Activated CD4-positive, alpha-beta T cell treated with anti-CD3 and anti-CD28 coated beads, Interleukin-2, Interleukin-4, amounts not matched to agents 100 ng/mL and 50 ng/mL, durations not matched to agents 16 hours and 8 hours (primary cell): ENCODE results near the gene CCDC28B.
"Not testable (repeated sequence)": the region's sequence is repeated elsewhere in the genome, so short reads cannot be mapped to it uniquely, and the experiment has no call there.

Experiments used
- DNase-seq: peaks from one replicate; pipeline ENCODE4 v3.0.0-alpha.2; 2020; ENCODE audit warnings: low spot score

The CCDC28B gene

DNA sequence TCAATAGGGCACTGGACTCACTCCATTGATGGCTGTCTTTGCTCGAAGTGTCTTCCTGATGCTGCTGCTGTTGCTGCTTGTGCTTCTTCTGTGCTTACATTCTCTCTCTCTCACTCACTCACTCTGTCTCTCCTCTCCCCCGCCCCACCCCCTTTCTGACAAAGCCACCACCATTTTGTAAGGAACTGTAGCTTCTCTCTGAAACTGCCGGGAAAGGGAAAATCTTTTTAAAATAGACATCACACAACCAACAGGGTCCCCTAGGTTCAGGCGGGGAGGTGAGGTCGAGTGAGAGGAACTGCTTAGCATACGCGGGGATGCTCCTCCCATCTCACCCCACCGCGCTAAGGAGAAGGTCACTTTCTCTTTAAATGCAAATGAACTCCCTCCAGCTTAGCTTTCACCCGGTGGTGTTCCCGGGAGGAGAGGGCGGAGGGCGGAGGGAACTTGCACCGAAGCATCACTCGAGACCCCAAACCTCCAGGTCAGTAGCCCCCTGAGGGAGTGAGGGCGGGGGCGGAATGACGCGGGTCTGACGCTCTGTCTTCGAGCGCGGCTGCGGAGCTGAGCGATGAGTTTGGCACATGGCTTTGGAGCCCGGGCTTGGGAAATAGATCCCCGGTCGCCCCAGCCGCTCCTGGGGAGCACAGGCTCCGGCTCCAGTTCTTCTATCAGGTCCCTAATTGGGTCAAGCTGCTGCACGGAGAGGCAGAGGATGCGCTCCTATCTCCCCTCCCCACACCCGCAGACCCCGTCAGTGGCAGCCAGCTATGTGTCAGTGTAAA, at the start of gene CCDC28B:
CCDC28B (plus strand) TSS at position 370 of the 785 bp plus-strand sequence. CDS start 1,341 bp downstream, outside the sequence.
- DNase-seq: peak; percentile 39

DNA sequence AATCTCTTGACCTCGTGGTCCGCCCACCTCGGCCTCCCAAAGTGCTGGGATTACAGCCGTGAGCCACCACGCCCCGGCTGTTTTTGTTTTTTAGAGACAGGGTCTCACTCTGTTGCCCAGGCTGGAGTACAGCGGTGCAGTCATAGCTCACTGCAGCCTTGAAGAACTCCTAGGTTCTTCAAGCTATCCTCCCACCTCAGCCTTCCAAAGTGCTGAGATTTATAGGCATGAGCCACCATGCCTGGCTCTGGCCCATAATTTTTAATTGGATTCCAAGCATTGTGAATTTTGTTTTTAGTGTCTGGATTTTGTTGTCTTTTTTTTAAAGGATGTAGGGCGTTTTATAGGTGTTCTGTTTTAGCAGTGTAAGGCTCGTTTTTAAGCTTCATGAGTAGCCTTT, 49.5 kb upstream of the CCDC28B start:
- no peak for DNase-seq

DNA sequence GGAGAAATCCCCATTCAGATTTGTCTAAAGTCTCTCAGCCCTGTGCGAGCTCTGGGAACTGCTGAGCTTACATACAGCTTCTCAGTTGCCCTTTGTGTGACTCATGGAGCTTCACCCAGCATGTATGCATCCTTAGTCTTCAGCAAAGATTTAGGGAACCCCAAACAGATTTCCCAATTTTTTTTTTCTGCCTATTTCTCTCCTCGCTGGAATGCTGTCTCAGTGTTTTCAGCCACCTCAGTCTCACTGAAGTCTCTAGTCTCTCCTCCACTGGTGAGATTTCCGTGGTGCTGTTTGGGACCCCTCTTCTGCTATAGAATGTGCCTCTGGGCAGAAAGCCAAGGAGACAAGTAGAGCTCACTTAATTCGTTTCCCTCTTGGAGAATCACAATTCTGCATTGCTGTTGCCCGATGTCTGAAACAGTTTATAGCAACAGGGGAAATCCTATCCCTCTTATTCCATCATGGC, 49.0 kb upstream of the CCDC28B start:
- no peak for DNase-seq

DNA sequence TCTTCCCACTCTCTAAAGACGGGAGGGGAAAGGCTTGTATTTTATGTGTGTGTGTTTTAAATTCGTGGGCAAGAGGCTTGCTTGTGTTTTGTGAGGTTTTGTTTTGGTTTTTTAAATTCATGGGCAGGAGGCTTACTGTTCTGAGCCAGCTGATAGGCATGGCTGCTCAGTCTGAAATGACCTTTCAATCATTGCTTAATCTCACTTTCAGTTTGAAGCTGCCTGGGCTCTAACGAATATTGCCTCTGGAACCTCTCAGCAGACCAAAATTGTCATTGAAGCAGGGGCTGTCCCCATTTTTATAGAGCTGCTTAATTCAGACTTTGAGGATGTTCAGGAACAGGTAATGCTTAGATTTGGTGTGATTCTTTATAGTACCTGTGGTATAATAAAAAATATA, 41.2 kb upstream of the CCDC28B start:
- no peak for DNase-seq

DNA sequence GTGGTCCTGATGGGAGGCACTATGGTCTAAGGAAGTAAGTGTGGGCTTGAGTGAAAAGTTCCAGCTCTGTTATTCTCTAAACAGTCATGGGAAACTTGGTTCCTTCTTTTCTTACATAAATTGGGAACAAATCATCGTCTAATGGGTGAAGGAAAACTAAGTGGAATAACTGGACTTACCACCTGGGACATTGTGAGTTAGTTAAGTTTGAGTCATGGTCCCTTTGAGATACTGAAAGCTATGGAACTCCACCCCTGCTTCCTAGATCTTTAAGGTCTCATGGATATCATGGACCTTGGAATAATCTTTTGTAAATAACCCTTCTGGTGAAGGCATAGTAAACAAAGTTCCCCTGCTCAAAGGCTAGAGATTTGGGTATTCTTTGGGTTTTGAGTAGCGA, 37.0 kb upstream of the CCDC28B start:
- no peak for DNase-seq

DNA sequence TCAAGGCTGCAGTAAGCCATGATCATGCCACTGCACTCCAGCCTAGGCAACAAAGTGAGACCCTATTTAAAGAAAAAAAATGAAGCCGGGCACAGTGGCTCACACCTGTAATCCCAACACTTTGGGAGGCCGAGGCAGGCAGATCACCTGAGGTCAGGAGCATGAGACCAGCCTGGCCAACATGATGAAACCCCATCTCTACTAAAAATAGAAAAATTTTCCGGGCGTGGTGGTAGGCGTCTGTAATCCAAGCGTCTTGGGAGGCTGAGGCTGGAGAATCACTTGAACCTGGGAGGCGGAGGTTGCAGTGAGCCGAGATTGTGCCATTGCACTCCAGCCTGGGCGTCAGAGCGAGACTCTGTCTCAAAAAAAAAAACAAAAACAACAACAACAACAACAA, 34.8 kb upstream of the CCDC28B start:
- DNase-seq: not testable (repeated sequence)

DNA sequence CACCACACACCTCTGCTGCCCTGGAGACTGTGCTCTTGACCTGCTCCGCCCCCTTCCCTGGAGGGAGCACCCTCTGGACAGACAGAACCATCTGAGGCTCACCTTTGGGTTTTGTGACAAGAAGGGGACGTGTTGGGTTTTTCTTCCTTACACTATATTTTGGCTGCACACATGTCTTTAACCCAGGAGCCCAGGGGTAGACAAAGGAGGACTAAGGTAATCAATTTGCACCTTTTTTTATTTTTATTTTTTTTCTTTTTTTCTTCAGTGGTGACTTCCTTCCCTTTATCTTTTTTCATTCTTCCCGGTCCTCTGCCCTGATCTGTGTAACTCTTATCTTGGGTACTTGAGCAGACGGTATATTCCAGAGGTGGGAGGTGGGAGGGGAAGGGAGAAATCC, 29.4 kb upstream of the CCDC28B start:
- no peak for DNase-seq

DNA sequence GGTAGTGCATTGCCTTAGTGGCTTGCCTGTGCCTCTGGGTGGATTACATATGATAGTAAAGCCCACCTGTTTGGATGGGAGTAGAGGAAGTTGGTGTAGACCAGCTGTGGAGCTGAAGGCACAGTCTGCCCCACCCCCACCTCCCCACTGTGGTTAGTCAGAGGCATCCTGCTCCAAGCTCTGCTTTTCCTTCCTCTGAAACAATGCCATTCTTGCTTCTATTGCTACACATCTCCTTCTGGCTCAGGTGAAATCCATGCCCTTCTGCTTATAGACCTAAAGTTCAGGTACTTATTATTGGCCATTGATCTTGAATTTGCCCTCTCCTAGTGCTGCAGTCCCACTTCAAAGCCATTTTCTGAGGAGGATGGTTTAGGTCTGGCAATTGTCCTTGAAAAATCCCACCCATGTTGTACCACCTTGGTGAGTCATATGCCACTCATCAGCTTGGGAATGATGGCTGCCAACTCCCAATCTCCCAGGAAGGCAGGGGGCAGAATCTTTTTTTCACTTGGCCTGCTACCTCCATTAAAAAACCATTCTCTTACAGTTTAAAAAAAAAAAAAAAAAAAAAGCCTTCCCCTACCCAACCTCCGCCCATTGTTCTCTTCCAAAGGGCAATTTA, 27.7 kb upstream of the CCDC28B start:
- no peak for DNase-seq

DNA sequence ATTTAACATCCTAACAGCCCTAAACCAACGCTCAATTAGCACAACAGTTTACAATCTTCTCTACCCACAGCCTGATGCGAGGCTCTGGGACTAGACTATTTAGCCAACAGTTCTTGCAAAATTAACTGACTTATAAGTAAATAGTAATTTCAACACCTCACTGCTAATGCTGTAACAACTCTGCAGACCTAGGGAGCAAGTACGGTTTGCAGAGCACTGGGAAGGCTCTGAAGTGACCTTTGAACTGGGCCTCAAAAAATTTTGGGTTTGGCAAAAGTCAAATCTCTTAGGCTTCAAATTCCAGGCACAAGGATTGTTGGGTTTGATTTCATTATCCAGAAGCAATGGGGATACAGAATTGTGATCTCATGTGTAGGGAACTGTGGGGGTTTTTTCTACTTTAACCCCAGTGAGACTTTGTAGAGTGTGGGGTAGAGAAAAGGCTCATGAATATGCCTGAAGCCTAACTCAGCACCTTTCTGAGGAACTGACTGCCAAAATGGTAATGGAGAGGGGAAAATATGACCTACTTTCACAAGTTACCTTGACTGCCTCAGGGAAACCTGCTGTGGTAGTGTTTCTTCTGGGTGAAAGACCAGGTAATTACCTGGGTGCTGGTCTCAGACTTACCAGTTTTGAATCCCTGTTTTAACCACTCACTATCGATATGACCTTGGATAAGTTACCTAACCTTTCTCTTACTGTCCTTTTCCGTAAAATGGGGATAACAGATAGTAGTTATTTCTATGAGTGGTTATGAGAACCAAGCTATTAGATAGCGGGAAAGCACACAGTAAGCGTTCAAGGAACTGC, 21.8 kb upstream of the CCDC28B start:
- no peak for DNase-seq

DNA sequence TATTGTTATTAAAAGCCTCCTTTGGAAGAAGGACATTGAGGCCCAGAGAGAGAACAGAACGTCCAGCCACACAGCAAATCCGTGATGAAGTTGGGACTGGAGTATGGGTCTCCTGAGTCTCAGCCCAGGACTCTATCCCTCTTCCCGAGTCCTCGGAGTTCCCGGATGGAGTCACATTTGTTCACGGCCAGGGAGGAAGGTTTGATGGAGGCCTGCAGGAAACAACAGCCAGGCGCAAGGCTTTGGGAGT, 21.3 kb upstream of the CCDC28B start:
- no peak for DNase-seq

DNA sequence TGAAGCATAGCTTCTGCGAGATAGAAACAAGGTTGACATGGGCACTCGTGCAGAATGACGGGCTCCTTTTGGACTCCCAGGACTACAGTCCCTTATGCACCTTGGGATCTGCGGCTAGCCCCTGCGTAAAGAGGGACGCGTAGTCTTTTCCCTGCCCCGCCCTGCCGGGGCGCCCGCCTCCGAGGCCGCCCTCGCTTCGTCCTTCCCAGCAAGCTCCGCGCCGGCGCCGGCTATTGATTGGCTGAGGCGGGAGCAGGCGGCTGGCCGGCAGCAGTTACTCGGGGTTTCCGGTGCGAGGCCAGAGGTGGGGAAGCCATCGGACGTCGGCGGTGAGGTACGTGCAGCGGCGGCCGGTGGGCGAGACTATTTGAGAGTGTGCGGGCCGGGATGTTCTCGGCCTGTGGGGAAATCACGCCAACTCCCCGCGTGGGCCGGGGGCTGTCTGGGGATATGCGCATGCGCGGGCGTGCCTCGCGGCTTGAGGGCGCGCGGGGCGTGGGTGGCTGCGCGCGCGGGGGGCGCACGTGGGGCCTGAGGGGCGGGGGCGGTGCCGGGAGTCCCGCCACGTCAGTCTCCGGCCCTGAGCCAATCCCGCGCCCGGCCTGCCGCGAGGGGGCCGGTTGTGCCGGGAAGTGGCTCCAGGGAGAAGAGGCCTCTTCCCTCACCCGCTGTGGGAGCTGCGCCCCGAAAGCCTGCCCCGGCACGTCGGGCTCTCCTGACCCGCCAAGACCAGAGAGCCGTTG, 20.8 kb upstream of the CCDC28B start, which contains the start of gene TXLNA:
TXLNA (plus strand) TSS at position 233 of the 743 bp plus-strand sequence. CDS start 671 bp downstream, outside the sequence.
- DNase-seq: peak; percentile 95

DNA sequence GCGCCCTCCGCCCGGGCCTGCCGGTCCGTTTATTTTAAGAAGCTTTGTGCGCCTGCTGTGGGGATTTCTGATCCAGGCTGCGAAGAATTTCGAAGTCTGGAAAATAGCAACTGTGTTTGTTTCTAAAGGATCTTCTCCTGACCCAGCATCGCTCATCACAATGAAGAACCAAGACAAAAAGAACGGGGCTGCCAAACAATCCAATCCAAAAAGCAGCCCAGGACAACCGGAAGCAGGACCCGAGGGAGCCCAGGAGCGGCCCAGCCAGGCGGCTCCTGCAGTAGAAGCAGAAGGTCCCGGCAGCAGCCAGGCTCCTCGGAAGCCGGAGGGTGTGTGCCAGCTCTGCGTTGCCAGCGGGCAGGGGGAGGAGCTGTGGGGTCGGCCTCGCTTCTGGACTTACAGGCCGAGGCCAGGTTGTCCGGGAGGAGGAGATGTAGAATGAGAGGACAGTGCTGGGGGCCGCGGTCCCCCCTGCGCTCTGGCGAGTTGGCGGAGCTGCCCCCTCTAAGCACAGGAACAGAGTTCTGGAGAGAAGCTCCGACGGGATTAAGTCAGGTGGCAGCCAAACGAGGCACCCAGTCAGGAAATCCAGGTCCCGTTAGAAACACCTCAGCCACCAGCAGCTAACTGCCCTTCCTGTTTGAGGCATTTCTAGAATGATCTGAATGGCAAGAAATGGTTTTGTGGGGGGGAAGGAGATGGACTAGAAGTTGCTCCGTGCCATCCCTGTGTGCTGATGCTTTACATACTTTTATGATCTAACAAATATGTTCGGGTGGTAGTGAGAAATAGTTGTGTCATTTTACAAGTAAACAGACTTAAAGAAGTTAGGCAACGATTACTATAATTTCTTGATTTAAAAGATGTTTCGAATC, 20.0 kb upstream of the CCDC28B start:
- peak; percentile 69 for DNase-seq

DNA sequence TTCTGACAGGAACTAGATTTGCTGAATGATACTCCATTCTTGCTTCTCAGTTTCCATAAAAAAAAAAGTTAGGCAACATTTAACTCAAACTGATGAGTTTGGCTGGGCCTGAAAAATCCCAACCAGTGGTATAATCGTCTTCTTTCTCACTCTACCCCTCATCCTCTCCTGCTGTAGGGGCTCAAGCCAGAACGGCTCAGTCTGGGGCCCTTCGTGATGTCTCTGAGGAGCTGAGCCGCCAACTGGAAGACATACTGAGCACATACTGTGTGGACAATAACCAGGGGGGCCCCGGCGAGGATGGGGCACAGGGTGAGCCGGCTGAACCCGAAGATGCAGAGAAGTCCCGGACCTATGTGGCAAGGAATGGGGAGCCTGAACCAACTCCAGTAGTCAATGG, 19.3 kb upstream of the CCDC28B start:
- no peak for DNase-seq

DNA sequence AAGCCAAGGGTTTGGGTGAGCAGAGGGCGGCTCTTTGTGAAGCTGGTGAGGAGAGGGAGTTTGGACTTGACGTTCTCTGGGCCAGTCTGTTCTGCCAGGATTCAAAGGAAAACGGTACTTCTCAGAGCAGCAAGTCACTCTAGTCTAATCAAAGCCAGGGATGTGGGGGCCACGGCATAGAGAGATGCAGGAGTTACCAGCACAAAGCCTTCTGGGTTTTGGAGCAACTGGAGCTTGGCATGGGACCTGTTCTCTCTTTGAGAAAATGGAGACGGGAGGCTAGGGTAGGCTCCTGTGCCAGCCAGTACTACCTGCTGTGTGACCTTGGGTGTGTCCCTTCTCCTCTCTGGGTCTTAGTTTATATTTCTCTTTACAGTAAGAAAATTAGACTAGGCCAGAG, 18.8 kb upstream of the CCDC28B start:
- no peak for DNase-seq

DNA sequence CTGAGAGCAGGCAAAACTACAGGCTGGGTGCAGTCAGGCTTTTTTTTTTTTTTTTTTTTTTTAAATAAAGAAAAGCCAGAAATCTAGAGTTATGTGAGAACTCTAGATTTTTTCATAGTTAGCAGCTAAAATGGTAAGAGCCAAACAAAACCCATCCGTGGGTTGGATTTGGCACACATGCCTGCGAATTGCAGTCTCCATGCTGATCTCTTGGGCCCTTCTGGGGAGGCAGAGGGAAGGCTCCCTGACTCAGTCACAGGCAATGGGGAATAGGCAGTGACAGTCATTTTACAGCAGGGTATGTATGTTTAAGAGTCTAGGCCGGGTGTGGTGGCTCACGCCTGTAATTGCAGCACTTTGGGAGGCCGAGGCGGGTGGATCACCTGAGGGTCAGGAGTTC, 18.3 kb upstream of the CCDC28B start:
- DNase-seq: no peak

DNA sequence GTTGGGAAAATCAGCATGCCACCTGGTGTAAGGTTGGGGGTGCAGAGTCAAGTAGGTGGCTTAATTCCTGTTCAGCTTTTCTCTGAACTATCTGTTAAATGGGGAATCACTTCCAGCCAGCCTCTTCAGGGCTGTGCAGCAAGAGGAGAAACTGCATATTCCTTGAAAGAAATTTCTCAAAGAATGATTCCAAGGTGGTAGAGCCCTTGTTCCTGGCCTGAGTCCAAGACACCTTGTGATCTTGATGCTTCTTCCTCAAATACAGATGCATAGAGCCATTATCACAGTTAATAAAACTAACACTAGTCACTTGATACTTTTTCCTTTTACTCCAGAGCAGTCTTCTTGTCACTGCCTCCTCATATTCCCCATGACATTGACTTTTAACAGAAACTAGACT, 15.7 kb upstream of the CCDC28B start:
- DNase-seq: no peak

DNA sequence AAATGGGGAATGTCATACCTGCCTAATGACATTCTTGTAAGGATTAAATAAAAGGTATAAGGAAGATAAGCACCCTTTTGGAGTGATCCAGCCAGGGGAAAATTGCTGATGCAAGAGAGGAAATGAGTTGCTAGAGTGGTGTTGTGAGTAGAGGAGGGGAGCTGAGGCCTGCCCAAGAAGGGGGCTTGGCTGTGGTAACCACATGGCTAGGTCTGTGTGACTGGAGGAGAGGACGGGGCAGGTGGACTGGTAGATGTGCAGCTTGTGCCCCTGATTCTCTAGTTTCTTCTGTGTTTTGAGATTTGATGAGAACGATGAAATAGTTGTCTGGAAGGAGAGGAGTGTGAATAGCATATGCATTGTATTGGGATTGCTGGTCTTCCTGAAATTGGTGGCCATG, 14.3 kb upstream of the CCDC28B start:
- DNase-seq: no peak

DNA sequence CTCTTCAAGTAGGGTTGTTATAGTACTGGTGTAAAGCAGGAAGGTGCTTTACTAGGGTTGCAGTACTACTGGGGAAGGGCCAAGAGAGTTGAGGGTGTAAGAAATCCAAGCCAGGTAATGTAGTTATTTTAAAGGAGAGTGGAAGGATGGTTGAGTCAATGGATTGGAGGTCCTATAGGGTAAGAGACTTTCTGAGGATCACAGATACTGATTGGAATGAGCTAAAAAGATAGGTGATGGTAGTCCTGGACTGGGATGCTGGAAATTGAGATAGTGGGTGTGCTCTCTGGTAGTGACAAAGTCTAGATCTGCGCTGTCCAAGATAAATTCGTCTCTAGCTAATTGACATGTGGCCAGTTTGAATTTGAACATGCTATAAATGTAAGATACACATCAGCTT, 13.9 kb upstream of the CCDC28B start:
- DNase-seq: no peak

DNA sequence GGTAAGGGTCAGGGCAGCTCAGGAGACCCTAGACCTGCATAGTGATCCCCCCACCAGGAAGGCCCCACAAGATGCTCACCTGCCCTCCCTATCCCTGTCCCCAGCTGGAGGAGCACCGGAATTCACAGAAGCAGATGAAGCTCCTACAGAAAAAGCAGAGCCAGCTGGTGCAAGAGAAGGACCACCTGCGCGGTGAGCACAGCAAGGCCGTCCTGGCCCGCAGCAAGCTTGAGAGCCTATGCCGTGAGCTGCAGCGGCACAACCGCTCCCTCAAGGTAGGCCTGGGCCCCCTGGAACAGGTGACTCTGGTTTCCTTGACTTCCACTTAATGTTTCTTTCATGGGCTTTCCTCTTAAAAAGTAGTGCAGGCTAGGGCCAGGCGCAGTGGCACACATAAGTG, 12.5 kb upstream of the CCDC28B start:
- no peak for DNase-seq

DNA sequence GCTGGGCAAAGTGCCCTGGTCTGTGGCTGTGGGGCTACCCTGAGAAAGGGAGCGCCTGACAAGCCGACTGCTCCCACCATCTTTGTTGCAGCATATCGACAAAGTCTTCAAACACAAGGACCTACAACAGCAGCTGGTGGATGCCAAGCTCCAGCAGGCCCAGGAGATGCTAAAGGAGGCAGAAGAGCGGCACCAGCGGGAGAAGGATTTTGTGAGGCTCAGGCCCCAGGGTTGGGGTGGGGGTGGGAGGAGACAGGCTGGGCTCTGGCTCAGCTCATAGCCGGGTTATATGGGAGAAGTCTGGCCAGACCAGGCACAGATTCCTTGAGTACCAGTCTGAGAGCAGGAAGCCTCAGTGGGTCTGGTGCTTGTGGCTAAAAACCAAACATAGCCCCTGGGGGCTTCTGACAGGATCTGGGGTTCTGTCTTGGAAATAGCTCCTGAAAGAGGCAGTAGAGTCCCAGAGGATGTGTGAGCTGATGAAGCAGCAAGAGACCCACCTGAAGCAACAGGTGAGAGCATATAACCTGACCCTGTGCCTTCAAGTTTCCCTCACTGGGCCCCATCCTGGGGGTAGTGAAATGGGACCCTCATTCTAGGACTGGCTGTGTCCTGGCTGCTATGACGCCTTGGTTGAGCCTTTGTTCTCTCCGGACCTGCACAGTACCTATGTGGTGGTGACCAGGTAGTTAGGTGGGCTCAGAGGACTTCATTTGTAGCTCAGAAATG, 8.0 kb upstream of the CCDC28B start:
- no peak for DNase-seq

DNA sequence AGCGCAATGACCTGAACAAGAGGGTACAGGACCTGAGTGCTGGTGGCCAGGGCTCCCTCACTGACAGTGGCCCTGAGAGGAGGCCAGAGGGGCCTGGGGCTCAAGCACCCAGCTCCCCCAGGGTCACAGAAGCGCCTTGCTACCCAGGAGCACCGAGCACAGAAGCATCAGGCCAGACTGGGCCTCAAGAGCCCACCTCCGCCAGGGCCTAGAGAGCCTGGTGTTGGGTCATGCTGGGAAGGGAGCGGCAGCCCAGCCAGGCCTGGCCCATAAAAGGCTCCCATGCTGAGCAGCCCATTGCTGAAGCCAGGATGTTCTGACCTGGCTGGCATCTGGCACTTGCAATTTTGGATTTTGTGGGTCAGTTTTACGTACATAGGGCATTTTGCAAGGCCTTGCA, 5.4 kb upstream of the CCDC28B start:
- DNase-seq: no peak
